Measurements from ENCODE around the gene SCFD2. TPM values are rescaled to one million over a fixed set of nuclear protein-coding genes. Genes with fewer than 3 reads are reported as not detected.

SCFD2 gene
- total and polyA plus RNA-seq, 2 of the 8 experiments (the other 6 are each of a cell fraction or from before 2014, with no cell fraction given), result 6.2 to 10.2 TPM

- no peak for TF ChIP-seq KDM4A (IDR thresholded peaks at IDR 0.05; ENCODE audit: low read depth, low read length, severe bottlenecking)
- no peak for TF ChIP-seq SP1 (IDR thresholded peaks at IDR 0.05; ENCODE audit: low read depth, low read length)
- TF ChIP-seq, protein P1, sequence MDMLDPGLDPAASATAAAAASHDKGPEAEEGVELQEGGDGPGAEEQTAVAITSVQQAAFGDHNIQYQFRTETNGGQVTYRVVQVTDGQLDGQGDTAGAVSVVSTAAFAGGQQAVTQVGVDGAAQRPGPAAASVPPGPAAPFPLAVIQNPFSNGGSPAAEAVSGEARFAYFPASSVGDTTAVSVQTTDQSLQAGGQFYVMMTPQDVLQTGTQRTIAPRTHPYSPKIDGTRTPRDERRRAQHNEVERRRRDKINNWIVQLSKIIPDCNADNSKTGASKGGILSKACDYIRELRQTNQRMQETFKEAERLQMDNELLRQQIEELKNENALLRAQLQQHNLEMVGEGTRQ (IDR thresholded peaks at IDR 0.05; ENCODE audit: low read length), result no peak
- no peak for TF ChIP-seq ZNF274 (IDR thresholded peaks at IDR 0.05; ENCODE audit: borderline replicate concordance, extremely low read depth, low read length)
- TF ChIP-seq ASH2L (IDR thresholded peaks at IDR 0.05; ENCODE audit: low read length), result no peak
- TF ChIP-seq TEAD4 (IDR thresholded peaks at IDR 0.05; ENCODE audit: low read depth, low read length), result no peak
- TF ChIP-seq JUND (IDR thresholded peaks at IDR 0.05; ENCODE audit: low read length), result no peak
- no peak for TF ChIP-seq SUZ12 (IDR thresholded peaks at IDR 0.05; ENCODE audit: low read length)
These were observed 131.2 kb downstream of the SCFD2 start (continued) for GRCh38 chr4:53234669-53235068.

All from H1 (cell line).